Prostate gland (tissue), 2 donors: Measurements from ENCODE around the gene TMEM213. TPM values are rescaled to one million over a fixed set of nuclear protein-coding genes. Genes with fewer than 3 reads are reported as not detected.

Experiments
- DNase-seq: peaks from one replicate; pipeline ENCODE4 v3.0.0-alpha.2; 2019; ENCODE audit warnings: low spot score
- H3K27ac ChIP-seq, 2 donors: fragments of 200-600 bp; sonication (generic); 2 replicates each; pipeline ENCODE4 v1.5.1; 2017 to 2019
- H3K27me3 ChIP-seq: fragments of 200-600 bp; sonication (generic); replicated peaks from 2 replicates; pipeline ENCODE4 v1.5.1; 2019; ENCODE audit not compliant: insufficient read depth
- H3K36me3 ChIP-seq, 2 donors: fragments of 200-600 bp; sonication (generic); 1 replicate in 1 of 2; 2 replicates in 1 of 2; pipeline versions ENCODE4 v1.5.1 to v1.8.1; 2017 to 2019
- H3K4me1 ChIP-seq: fragments of 200-600 bp; sonication (generic); replicated peaks from 2 replicates; pipeline ENCODE4 v1.5.1; 2019
- H3K4me3 ChIP-seq, 2 donors: fragments of 200-600 bp; sonication (generic); 2 replicates each; pipeline ENCODE4 v1.5.1; 2017 to 2019
- H3K9me3 ChIP-seq: fragments of 200-600 bp; sonication (generic); 2 replicates; pipeline ENCODE4 v1.5.1; 2017
- POLR2A ChIP-seq: fragments of 450-650 bp; IDR thresholded peaks from one replicate; pipeline ENCODE4 v1.6.1; 2016; ENCODE audit warnings: antibody characterized with exemption, mild to moderate bottlenecking
- POLR2AphosphoS5 ChIP-seq: sonication (generic); formaldehyde crosslinking; IDR thresholded peaks from one replicate; pipeline ENCODE4 v1.6.1; 2017; ENCODE audit warnings: antibody characterized with exemption
- WGBS: methylation state at CpG from one replicate; pipeline ENCODE4 v1.1.5; 2018; 5-methylcytosine and 5-hydroxymethylcytosine counted together
- intact Hi-C: fragments of 100-400 bp; cut with DNase I; formaldehyde crosslinking; loops from one replicate; pipeline ENCODE4 v1.14.2; 2022
- total RNA-seq, 2 donors: library from RNA; depleted of rRNA; stranded (reverse); fragments of >200 nt; gene quantifications; one replicate each; pipeline ENCODE4 v1.1.0, GENCODE V29; 2016
- TF ChIP-seq, protein P1 (sequence below), 4 experiments: fragments of 200-600 bp in 2 of 4; fragments of 450-650 bp in 2 of 4; sonication (generic) in 2 of 4; IDR thresholded peaks; 1 replicate in 3 of 4; 2 replicates in 1 of 4; pipeline ENCODE4 v1.5.1; 2016 to 2019; ENCODE audit warnings: antibody characterized with exemption in 4 of 4, mild to moderate bottlenecking in 2 of 4, moderate library complexity in 2 of 4

Gene TMEM213
- total RNA-seq, 2 donors from 2014 or later = 0.55 TPM; not detected in 1

DNA sequence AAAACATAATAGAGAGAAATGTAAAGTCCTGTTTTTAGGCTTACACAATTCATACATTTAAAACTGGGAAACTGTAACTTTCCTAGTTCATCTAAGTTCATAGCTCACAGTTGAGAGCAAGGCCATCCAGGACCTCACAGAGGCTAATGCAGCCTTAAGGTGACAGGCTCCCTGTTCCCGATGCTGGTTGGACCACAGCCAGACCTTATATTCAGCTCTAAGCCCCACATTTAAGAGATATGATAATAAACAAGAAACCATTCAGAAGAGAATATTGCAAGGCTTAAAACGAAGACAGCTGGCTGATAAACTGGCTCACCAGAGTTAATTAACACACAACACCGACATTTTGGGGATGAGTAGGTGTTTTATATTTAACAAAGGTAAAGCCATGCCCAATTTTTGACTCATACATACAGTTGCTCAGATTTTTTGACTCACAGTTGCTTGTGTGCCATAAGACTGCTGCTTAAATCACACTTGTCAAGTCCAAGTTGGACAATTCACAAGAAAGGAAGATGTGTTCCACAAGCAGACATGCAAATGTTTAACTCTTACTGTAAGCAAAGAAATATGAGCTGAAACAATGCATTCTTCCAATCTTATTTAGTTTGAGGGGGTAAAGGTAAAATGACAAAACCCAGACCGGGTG lies 41.1 kb upstream of the TMEM213 start:
- no peak overlapping the region for H3K4me3 ChIP-seq
- TF ChIP-seq POLR2A (no peak), POLR2AphosphoS5 (no peak)
- TF ChIP-seq, protein P1, sequence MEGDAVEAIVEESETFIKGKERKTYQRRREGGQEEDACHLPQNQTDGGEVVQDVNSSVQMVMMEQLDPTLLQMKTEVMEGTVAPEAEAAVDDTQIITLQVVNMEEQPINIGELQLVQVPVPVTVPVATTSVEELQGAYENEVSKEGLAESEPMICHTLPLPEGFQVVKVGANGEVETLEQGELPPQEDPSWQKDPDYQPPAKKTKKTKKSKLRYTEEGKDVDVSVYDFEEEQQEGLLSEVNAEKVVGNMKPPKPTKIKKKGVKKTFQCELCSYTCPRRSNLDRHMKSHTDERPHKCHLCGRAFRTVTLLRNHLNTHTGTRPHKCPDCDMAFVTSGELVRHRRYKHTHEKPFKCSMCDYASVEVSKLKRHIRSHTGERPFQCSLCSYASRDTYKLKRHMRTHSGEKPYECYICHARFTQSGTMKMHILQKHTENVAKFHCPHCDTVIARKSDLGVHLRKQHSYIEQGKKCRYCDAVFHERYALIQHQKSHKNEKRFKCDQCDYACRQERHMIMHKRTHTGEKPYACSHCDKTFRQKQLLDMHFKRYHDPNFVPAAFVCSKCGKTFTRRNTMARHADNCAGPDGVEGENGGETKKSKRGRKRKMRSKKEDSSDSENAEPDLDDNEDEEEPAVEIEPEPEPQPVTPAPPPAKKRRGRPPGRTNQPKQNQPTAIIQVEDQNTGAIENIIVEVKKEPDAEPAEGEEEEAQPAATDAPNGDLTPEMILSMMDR (IDR thresholded peaks at IDR 0.05) = no peak
- no peaks in the 10 kb centered on the region for H3K27me3 ChIP-seq
- intact Hi-C loops = no loop called here
- H3K36me3 ChIP-seq = no peaks in the 10 kb centered on the region
- H3K4me1 ChIP-seq = no peaks in the 10 kb centered on the region
- WGBS = 29% methylated on average over 4 of the region's 4 CpGs
- no peak overlapping the region for H3K27ac ChIP-seq
- H3K9me3 ChIP-seq = no peaks in the 10 kb centered on the region
- no peak for DNase-seq

DNA sequence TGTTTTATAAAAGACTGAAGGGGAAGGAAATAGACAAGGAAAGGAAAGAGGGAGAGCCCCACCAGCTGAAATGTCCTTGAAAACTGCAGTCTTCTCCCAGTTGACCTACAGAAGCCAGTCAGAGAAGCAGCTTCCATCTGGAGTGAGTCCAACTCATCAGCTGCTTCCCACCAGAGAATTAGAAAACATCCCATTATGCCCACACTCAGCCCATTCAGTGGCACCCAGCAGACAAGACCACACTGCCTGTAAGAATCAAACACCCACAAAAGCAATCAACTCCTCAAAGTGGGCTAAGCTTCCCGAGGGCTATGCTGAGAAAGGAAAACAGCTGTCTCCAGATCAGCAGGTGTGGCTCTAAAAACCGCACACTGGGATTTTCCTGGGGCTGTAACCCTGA lies 29.6 kb upstream of the TMEM213 start:
- no peak for DNase-seq
- intact Hi-C loops = no loop called here
- H3K4me3 ChIP-seq = no peak overlapping the region
- no peak overlapping the region for H3K27ac ChIP-seq
- no peaks in the 10 kb centered on the region for H3K9me3 ChIP-seq
- H3K36me3 ChIP-seq = no peaks in the 10 kb centered on the region
- TF ChIP-seq, protein P1 (IDR thresholded peaks at IDR 0.05) = no peak
- TF ChIP-seq POLR2A (no peak), POLR2AphosphoS5 (no peak)
- no peaks in the 10 kb centered on the region for H3K4me1 ChIP-seq
- no peaks in the 10 kb centered on the region for H3K27me3 ChIP-seq
- WGBS = 58% methylated on average over 2 of the region's 2 CpGs

DNA sequence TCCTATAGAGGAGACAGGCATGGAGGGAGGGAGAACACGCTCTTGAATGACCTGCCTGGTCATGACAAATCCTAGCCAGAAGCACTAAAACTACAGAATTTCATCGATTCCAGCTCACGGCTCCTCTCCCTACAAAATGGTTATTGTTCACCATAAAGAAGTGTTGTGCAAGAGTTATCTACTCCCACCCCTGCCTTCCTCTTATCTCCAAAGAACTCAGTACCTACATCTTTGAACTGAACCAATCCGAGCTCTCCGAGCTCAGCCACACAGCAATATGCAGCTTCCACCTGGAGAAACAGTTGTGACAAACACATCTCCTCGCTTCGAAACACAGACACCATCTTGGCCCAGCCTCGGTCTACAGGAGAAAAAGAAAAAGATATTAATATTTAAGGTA lies 26.9 kb upstream of the TMEM213 start:
- H3K36me3 ChIP-seq = no peaks in the 10 kb centered on the region
- no peaks in the 10 kb centered on the region for H3K27me3 ChIP-seq
- H3K4me1 ChIP-seq = no peaks in the 10 kb centered on the region
- no peak for DNase-seq
- 93% methylated on average over 8 of the region's 8 CpGs for WGBS
- intact Hi-C loops = no loop called here
- H3K27ac ChIP-seq = no peak overlapping the region
- no peak overlapping the region for H3K4me3 ChIP-seq
- TF ChIP-seq POLR2A (no peak), POLR2AphosphoS5 (no peak)
- TF ChIP-seq, protein P1 (IDR thresholded peaks at IDR 0.05) = no peak
- H3K9me3 ChIP-seq = no peaks in the 10 kb centered on the region

DNA sequence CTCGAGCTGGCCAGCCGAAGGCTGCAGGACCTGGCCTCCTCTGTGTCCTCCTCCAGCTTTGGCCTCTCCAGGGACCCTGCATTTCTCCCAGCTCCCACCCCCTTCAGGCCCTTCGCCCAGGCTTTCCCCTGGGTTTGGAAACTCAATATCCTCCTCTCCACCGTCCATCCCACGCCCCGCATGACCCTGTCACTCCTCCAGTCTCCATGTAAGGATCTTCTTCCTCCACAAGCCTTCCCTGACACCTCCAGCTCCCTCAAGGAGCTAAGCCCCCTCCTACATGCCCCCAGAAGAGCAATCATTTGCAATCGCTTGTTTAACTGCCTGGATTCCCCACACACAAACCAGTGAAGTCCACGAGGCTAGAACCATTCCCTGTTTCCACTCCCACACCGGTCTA lies 24.6 kb upstream of the TMEM213 start:
- no peaks in the 10 kb centered on the region for H3K4me1 ChIP-seq
- H3K27me3 ChIP-seq = no peaks in the 10 kb centered on the region
- no peak overlapping the region for H3K27ac ChIP-seq
- TF ChIP-seq, protein P1 (IDR thresholded peaks at IDR 0.05) = no peak
- no peak for TF ChIP-seq POLR2AphosphoS5
- no peak for TF ChIP-seq POLR2A
- no peaks in the 10 kb centered on the region for H3K36me3 ChIP-seq
- no peaks in the 10 kb centered on the region for H3K9me3 ChIP-seq
- intact Hi-C loops = no loop called here
- 85% methylated on average over 9 of the region's 9 CpGs for WGBS
- DNase-seq = no peak
- H3K4me3 ChIP-seq = no peak overlapping the region

DNA sequence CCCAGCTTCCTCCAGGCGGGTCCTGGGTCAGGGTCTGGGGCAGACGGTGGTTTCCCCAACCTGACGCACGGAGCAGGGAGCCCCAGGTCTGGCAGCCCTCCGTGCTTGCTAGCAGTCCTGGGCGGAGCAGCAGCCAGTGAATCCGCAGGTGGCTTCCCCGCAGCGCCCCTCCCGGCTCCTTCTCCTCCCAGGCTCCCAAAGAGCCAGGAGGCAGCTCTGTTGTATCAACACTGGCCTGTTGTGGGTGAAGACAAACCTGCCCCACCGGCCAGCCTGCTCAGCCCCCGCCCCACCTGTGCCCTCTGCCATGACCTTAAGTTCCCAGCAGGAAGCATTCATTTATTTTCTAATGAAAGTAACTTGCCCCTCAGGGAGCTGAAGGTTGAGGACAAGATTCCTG lies 24.0 kb upstream of the TMEM213 start:
- no peaks in the 10 kb centered on the region for H3K36me3 ChIP-seq
- no peak overlapping the region for H3K4me3 ChIP-seq
- H3K4me1 ChIP-seq = no peaks in the 10 kb centered on the region
- TF ChIP-seq, protein P1 (IDR thresholded peaks at IDR 0.05) = no peak
- TF ChIP-seq POLR2AphosphoS5 (no peak), POLR2A (no peak)
- intact Hi-C loops = no loop called here
- no peaks in the 10 kb centered on the region for H3K27me3 ChIP-seq
- no peaks in the 10 kb centered on the region for H3K9me3 ChIP-seq
- 30% methylated on average over 10 of the region's 12 CpGs for WGBS
- no peak overlapping the region for H3K27ac ChIP-seq
- no peak for DNase-seq
